ENCODE data around the gene CDC37.
"Not testable (repeated sequence)": the region's sequence is repeated elsewhere in the genome, so short reads cannot be mapped to it uniquely, and the experiment has no call there.

Gene CDC37

DNA sequence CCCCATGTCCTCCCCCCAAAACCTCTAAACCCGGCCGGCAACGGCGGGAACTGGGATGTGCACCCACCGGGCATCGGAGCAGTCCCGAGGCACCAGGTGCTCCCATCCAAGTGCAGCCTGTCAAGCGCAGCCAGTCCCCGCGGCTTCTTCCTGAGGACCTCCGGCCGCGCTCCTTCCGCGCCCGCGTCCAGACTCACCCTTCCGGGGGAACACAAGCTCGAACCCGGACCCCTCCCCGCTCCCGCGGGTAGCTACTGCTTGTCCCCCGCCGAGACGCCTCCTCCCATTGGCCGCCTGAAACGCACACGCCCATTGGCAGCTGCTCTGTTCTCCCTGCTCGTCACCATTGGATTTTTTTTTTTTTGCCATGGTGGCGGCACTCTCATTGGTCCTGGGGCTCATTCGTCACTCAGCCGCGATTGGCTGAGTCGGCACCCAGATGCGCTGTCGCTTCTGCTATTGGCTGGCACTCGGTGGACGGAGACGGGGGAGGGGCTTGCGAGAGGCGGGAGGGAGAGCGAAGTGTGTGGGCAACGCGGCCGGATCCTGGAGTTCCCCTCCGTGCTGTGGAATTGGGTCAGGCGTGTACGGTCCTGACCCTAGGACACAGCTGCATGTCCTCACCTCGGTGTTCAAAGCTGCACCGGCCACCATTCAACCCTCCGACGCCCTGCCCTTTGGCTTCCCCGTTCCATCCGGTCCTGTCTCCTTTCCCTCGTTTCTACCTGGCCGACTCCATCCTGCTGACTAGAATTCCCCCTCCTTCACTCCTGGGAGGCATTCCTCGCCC lies 22.8 kb downstream of the CDC37 start, which contains the start of gene TYK2:
TYK2 (minus strand) TSS at position 260 of the 790 bp plus-strand sequence. CDS start 2,166 bp downstream, outside the sequence.
- peak; percentile 98 for ATAC-seq
- TF ChIP-seq RARB (CRISPR knock-in tag; IDR thresholded peaks at IDR 0.05) = no peak
- TF ChIP-seq, protein P1, sequence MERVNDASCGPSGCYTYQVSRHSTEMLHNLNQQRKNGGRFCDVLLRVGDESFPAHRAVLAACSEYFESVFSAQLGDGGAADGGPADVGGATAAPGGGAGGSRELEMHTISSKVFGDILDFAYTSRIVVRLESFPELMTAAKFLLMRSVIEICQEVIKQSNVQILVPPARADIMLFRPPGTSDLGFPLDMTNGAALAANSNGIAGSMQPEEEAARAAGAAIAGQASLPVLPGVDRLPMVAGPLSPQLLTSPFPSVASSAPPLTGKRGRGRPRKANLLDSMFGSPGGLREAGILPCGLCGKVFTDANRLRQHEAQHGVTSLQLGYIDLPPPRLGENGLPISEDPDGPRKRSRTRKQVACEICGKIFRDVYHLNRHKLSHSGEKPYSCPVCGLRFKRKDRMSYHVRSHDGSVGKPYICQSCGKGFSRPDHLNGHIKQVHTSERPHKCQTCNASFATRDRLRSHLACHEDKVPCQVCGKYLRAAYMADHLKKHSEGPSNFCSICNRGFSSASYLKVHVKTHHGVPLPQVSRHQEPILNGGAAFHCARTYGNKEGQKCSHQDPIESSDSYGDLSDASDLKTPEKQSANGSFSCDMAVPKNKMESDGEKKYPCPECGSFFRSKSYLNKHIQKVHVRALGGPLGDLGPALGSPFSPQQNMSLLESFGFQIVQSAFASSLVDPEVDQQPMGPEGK (CRISPR knock-in tag; IDR thresholded peaks at IDR 0.05; ENCODE audit: borderline replicate concordance) = 0 out of 2 replicates have a peak, but pooled peaks have one; percentile 15
- TF ChIP-seq CSDC2 (CRISPR knock-in tag; IDR thresholded peaks at IDR 0.05) = no peak

DNA sequence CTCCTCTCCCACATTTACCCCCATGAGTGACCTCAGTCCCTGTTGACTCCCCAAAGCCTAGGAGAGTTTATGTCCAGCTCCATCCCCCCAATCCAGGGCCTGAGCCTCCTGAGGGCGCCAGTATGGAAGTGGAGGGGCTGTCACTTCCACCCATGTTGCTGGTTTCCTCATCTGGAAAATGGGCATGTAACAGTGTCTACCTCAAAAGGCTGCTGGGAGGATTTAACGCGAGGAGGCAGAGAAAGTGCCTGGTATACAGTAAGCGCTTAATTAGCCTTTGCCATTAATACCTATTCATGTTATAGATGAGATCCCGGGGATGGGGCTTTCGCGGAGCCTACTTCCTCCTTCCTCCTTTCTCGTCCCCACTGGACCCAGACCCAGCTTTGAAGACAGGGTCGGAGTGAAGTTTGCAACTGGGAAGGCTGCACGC lies 23.4 kb downstream of the CDC37 start:
- peak; percentile 1; the same call in 1 of the 3 replicates for ATAC-seq

DNA sequence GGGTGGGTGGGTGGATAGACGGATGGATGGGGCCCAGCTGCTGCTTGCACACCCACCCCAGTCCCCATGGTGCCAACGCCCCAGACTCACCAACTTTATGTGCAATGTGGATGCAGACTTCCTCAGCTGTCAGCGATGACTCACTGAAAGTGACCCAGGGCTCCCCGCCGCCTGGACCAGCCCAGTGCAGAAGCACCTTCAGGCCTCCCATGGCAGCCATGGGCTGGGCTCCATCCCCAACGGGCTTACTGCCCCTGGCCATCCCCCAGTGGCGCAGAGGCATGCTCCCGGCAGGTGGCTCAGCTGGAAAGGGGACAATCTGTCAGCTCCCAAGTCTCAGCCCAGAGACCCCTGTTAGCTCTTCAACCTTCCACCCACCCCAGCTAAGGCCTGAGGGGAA lies 25.2 kb downstream of the CDC37 start:
- TF ChIP-seq, protein P2, sequence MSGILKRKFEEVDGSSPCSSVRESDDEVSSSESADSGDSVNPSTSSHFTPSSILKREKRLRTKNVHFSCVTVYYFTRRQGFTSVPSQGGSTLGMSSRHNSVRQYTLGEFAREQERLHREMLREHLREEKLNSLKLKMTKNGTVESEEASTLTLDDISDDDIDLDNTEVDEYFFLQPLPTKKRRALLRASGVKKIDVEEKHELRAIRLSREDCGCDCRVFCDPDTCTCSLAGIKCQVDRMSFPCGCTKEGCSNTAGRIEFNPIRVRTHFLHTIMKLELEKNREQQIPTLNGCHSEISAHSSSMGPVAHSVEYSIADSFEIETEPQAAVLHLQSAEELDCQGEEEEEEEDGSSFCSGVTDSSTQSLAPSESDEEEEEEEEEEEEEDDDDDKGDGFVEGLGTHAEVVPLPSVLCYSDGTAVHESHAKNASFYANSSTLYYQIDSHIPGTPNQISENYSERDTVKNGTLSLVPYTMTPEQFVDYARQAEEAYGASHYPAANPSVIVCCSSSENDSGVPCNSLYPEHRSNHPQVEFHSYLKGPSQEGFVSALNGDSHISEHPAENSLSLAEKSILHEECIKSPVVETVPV (CRISPR knock-in tag; IDR thresholded peaks at IDR 0.05) = no peak
- TF ChIP-seq, protein P3, sequence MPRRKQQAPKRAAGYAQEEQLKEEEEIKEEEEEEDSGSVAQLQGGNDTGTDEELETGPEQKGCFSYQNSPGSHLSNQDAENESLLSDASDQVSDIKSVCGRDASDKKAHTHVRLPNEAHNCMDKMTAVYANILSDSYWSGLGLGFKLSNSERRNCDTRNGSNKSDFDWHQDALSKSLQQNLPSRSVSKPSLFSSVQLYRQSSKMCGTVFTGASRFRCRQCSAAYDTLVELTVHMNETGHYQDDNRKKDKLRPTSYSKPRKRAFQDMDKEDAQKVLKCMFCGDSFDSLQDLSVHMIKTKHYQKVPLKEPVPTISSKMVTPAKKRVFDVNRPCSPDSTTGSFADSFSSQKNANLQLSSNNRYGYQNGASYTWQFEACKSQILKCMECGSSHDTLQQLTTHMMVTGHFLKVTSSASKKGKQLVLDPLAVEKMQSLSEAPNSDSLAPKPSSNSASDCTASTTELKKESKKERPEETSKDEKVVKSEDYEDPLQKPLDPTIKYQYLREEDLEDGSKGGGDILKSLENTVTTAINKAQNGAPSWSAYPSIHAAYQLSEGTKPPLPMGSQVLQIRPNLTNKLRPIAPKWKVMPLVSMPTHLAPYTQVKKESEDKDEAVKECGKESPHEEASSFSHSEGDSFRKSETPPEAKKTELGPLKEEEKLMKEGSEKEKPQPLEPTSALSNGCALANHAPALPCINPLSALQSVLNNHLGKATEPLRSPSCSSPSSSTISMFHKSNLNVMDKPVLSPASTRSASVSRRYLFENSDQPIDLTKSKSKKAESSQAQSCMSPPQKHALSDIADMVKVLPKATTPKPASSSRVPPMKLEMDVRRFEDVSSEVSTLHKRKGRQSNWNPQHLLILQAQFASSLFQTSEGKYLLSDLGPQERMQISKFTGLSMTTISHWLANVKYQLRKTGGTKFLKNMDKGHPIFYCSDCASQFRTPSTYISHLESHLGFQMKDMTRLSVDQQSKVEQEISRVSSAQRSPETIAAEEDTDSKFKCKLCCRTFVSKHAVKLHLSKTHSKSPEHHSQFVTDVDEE (CRISPR knock-in tag; IDR thresholded peaks at IDR 0.05) = no peak
- TF ChIP-seq CSDC2 (CRISPR knock-in tag; IDR thresholded peaks at IDR 0.05) (no peak), ARNTL (CRISPR knock-in tag; IDR thresholded peaks at IDR 0.05; ENCODE audit: borderline replicate concordance, low read depth) (no peak), TOX (CRISPR knock-in tag; IDR thresholded peaks at IDR 0.05; ENCODE audit: borderline replicate concordance) (no peak)
- TF ChIP-seq, protein P4, sequence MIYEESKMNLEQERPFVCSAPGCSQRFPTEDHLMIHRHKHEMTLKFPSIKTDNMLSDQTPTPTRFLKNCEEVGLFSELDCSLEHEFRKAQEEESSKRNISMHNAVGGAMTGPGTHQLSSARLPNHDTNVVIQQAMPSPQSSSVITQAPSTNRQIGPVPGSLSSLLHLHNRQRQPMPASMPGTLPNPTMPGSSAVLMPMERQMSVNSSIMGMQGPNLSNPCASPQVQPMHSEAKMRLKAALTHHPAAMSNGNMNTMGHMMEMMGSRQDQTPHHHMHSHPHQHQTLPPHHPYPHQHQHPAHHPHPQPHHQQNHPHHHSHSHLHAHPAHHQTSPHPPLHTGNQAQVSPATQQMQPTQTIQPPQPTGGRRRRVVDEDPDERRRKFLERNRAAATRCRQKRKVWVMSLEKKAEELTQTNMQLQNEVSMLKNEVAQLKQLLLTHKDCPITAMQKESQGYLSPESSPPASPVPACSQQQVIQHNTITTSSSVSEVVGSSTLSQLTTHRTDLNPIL (CRISPR knock-in tag; IDR thresholded peaks at IDR 0.05; ENCODE audit: low read depth) = no peak
- TF ChIP-seq, protein P5, sequence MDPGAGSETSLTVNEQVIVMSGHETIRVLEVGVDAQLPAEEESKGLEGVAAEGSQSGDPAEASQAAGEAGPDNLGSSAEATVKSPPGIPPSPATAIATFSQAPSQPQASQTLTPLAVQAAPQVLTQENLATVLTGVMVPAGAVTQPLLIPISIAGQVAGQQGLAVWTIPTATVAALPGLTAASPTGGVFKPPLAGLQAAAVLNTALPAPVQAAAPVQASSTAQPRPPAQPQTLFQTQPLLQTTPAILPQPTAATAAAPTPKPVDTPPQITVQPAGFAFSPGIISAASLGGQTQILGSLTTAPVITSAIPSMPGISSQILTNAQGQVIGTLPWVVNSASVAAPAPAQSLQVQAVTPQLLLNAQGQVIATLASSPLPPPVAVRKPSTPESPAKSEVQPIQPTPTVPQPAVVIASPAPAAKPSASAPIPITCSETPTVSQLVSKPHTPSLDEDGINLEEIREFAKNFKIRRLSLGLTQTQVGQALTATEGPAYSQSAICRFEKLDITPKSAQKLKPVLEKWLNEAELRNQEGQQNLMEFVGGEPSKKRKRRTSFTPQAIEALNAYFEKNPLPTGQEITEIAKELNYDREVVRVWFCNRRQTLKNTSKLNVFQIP (CRISPR knock-in tag; IDR thresholded peaks at IDR 0.05; ENCODE audit: borderline replicate concordance, low read depth) = no peak
- no peak for ATAC-seq

More for the DNA sequence above, 23.4 kb downstream of the CDC37 start:
- TF ChIP-seq ZNF70 (CRISPR knock-in tag; IDR thresholded peaks at IDR 0.05) = no peak
- no peak for TF ChIP-seq GLIS3 (CRISPR knock-in tag; IDR thresholded peaks at IDR 0.05)
- no peak for TF ChIP-seq OSR1 (CRISPR knock-in tag; IDR thresholded peaks at IDR 0.05)
- no peak for TF ChIP-seq ZNF8 (CRISPR knock-in tag; IDR thresholded peaks at IDR 0.05)
- no peak for TF ChIP-seq ZFP30 (CRISPR knock-in tag; IDR thresholded peaks at IDR 0.05)
- no peak for TF ChIP-seq BACH2 (CRISPR knock-in tag; IDR thresholded peaks at IDR 0.05; ENCODE audit: borderline replicate concordance)
- TF ChIP-seq, protein P4 (CRISPR knock-in tag; IDR thresholded peaks at IDR 0.05; ENCODE audit: low read depth) = no peak
- TF ChIP-seq ZFP3 (CRISPR knock-in tag; IDR thresholded peaks at IDR 0.05) = no peak
- TF ChIP-seq ARNTL (CRISPR knock-in tag; IDR thresholded peaks at IDR 0.05; ENCODE audit: borderline replicate concordance, low read depth) = no peak
- no peak for TF ChIP-seq PPARA (CRISPR knock-in tag; IDR thresholded peaks at IDR 0.05; ENCODE audit: borderline replicate concordance)
- no peak for TF ChIP-seq SNAI2 (CRISPR knock-in tag; IDR thresholded peaks at IDR 0.05)
- TF ChIP-seq TCF4 (CRISPR knock-in tag; IDR thresholded peaks at IDR 0.05; ENCODE audit: borderline replicate concordance) = no peak
- TF ChIP-seq ESRRG (CRISPR knock-in tag; IDR thresholded peaks at IDR 0.05) = no peak
- no peak for TF ChIP-seq CSDC2 (CRISPR knock-in tag; IDR thresholded peaks at IDR 0.05)
- TF ChIP-seq, protein P5 (CRISPR knock-in tag; IDR thresholded peaks at IDR 0.05; ENCODE audit: borderline replicate concordance, low read depth) = no peak

DNA sequence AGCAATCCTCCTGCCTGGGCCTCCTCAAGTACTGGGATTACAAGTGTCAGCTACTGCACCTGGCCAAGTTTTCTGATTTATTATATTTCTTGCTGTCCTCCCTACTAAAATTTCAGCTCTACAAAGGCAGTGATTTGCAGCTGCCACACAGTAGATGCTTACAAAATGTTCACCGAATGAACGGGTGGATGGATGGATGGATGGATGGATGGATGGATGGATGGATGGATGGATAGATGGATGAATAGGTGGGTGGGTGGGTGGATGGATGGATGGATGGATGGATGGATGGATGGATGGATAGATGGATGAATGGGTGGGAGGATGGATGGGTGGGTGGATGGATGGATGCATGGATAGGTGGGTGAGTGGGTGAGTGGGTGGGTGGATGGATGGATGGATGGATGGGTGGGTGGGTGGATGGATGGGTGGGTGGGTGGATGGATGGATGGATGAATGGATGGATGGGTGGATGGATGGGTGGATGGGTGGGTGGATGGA lies 26.2 kb downstream of the CDC37 start:
- not testable (repeated sequence) for ATAC-seq
